ENCODE results near the gene CCDC78.
A peak's percentile ranks its signal among the peaks of the same experiment; 100 is the strongest.

CCDC78 gene

DNA sequence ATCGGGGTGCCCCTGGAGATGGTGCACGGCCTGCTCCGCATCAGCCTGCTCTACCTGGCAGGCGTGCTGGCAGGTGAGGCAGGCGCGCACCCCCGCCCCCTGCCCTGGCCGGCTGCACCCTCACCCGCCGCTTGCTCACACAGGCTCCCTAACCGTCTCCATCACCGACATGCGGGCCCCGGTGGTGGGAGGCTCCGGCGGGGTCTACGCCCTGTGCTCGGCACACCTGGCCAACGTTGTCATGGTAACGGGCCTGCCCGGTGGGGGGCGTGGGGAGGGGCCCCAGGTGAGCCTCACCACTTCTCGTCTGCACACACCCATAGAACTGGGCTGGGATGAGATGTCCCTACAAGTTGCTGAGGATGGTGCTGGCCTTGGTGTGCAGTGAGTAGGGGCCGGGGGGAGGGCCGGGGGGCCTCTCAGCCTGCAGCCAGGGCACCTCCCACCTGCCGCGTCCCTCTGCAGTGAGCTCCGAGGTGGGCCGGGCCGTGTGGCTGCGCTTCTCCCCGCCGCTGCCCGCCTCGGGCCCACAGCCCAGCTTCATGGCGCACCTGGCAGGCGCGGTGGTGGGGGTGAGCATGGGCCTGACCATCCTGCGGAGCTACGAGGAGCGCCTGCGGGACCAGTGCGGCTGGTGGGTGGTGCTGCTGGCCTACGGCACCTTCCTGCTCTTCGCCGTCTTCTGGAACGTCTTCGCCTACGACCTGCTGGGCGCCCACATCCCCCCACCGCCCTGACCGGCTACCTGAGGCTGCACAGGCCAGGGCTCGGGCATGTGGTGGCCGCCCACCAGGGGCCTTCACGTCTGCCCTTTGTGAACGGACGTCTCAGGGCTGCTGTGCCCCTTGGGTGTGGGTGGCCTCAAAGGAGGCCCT, 48.7 kb downstream of the CCDC78 start:
- DNase-seq: peak; percentile 83 to 89 (median 87)

DNA sequence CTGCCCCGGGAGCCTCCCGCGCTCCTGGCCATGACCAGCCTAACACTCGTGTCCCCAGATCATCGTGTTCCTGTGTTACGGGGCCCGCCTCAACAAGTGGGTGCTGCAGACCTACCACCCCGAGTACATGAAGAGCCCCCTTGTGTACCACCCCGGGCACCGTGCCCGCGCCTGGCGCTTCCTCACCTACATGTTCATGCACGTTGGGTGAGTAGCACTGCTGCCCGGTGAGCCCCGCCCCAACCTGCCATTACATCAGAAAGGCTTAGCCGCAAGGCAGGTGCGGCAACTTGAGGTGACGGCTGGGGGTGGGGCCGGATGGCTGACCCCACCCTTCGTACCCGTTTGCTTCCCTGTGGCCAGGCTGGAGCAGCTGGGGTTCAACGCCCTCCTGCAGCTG, 49.3 kb downstream of the CCDC78 start:
- peak; percentile 87 to 94 (median 89) for DNase-seq

DNA sequence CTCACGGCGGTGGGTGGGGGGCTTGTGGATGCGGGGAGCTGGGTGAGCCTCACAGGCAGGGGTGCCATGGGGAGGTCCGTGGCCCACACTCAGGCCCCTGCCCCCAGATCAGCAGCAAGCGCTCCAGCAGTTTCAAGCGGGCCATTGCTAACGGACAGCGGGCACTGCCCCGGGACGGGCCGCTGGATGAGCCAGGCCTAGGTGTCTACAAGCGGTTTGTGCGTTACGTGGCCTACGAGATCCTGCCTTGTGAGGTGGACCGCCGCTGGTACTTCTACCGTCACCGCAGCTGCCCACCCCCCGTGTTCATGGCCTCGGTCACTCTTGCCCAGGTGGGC, 49.7 kb downstream of the CCDC78 start:
- peak in 1 of 3 experiments; percentile 46 for DNase-seq

DNA sequence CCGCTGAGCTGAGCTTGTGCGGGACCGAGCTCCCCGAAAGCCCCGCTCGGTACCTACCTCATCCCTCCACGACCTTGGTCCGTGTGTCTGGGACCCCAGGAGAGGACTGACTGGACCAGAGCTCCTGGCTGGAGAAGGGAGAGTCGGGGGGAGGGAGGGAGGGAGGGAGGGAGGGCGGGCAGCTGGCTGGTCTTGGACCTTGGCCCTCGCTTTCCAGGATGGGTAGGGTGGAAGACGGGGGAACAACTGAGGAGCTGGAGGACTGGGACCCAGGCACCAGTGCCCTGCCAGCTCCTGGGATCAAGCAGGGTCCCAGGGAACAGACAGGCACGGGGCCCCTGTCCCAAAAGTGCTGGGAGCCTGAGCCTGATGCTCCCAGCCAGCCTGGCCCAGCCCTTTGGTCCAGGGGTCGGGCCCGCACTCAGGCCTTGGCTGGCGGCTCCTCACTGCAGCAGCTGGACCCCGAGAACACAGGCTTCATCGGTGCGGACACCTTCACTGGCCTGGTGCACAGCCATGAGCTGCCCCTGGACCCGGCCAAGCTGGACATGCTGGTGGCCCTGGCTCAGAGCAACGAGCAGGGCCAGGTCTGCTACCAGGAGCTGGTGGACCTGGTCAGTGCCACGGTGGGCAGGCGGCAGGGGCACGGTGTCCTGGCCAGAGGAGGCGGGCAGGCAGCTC, 50.2 kb downstream of the CCDC78 start:
- DNase-seq: no peak

DNA sequence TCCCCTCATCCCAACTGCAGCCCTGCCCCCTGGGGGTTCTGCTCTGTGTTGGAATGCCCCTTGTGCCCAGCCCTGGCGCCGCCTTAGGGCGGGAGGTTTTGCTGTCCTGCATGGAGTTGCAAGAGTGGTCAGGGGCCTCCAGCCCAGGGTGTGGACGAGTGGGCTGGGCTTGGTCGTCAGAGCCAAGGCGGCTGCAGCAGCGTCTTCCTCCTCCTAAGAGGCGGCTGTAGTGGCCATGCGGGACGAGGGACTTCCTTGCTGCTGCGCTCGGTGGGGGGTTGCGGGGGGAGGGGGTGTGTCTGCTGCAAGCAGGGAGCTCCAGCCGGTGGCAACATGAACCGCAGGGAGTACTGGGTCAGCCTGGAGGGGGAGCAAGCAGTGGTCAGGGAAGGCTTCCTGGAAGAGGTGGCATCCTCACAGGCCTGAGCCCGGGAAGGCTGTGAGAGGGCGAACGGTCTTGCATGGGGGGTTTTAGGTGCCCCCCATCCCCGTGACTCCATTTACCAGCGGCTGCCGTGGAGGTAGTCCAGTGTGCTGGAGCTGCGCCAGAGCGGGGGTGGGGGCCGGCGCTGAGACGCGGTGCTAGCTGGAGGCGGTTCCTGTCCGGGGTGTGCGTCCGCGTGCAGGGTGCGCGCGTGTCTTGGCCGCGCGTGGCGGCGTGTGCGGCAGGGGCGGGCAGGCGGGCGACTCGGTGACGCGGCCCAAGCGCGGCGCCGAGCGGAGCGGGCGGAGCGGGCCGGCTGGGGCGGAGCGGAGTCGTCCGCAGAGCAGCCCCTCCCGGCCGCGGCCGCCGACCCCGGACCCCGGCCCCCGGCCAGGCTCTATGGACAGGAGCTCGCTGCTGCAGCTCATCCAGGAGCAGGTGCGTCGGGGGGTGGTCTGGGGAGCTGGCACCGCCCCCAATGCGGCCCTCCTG, 51.0 kb downstream of the CCDC78 start, which contains the start of gene RHBDL1:
RHBDL1 (plus strand) TSS at position 704 of the 916 bp plus-strand sequence; CDS start at position 824, 120 bp downstream.
- no peak for DNase-seq

DNA sequence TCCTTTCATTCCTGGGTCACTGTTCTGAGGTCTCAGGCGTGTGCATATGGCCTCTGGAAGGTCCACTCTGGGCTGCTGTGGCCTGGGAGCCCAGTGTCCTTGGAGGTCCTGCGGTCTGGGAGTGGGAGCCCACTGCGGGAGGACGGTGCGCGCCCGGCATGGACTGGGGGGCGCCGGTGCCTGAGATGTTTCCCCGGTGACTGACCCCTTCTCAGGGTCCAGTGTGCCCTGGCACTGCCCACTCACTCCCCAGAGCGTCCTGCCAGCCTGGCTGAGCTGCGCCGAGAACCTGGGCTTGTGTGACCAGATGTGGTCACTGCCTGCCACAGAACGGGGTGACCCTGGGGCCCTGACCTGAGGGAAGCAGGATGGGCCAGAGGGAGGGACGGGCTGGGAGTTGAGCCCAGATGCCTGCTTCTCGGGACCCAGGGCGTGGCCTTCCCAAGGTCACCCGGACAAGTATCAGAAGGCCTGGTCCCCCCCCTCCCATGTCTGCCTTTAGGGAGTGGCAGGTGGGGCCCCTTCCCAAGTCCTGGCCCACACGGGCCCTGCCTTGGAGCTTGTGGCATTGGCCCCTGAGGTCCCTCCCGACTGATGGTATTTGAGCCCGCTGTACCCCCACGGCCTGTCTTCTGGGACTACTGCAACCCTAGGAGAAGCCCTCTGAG, 51.9 kb downstream of the CCDC78 start:
- no peak for DNase-seq

DNA sequence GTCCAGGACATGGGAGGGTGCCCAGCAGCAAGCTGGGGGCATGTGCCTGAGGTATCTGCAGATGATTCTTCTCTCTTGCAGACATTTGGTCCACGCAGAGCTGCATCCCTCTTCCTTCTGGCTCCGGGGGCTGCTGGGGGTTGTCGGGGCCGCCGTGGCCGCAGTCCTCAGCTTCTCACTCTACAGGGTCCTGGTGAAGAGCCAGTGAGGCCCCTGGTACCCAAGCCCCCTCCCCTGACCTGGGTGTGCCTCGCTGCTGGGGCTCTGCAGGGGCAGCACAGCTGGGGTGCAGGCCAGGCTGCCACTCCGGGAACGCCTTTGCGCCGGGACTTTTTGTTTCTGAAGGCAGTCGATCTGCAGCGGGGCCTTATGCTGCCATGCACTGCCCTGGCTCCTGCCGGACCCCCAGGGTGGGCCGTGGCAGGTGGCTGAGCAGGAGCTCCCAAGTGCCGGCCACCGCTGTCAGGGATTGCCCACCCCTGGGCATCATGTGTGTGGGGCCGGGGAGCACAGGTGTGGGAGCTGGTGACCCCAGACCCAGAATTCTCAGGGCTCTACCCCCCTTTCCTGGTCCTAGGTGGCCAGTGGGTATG, 52.7 kb downstream of the CCDC78 start:
- no peak for DNase-seq

DNA sequence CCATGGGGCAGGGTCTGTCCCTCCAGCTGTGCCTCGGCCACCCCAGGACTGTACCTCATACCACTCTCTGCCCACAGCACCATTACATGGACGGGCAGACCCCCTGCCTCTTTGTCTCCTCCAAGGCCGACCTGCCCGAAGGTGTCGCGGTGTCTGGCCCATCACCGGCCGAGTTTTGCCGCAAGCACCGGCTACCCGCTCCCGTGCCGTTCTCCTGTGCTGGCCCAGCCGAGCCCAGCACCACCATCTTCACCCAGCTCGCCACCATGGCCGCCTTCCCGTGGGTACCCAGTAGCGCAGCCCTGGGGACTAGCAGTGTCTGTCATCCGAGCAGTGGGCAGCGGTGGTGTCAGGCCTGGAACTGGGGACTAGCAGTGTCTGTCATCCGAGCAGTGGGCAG, 53.4 kb downstream of the CCDC78 start:
- no peak for DNase-seq
